ENCODE results near the gene ZNF343. TPM values are rescaled to one million over a fixed set of nuclear protein-coding genes. Genes with fewer than 3 reads are reported as not detected.
A peak's percentile ranks its signal among the peaks of the same experiment; 100 is the strongest.
"Not testable (repeated sequence)": the region's sequence is repeated elsewhere in the genome, so short reads cannot be mapped to it uniquely, and the experiment has no call there.

The ZNF343 gene
- total and polyA plus RNA-seq, 2 of the 4 experiments (the other 2 are of a cell fraction) = 7.8 to 26.2 TPM

- no peak overlapping the region for H3K9ac ChIP-seq (ENCODE audit: low read depth, low read length)
- dilution Hi-C loops (cut with HindIII; ENCODE audit: low sequenced_read_pairs, unreplicated experiment) = no loop called here
- no TSS peak for BruUV-seq (replicated peaks)
Observed at GRCh38 chr20:2527762-2528161, 19.0 kb upstream of the ZNF343 start.

GRCh38 chr20:2526218-2526583, 17.5 kb upstream of the ZNF343 start:
- ATAC-seq (ENCODE audit: low read depth); H3K9me1 ChIP-seq (ENCODE audit: insufficient read depth, low read length); H3K18ac ChIP-seq (ENCODE audit: low read depth, low read length); H3K23ac ChIP-seq (ENCODE audit: low read depth, low read length); H2BK5ac ChIP-seq (ENCODE audit: low read depth, low read length, poor library complexity, severe bottlenecking); H2AFZ ChIP-seq (replicated peaks; ENCODE audit: low read length, poor library complexity); H3K14ac ChIP-seq (replicated peaks; ENCODE audit: low read depth, low read length); H3K36me3 ChIP-seq (ENCODE audit: control insufficient read depth, insufficient read depth, low read length); H4K20me1 ChIP-seq (ENCODE audit: insufficient read depth, low read length); H3K9me3 ChIP-seq (ENCODE audit: control insufficient read depth, insufficient read depth, low read length); H4K91ac ChIP-seq (ENCODE audit: insufficient read depth, low read depth, low read length); CTCF ChIA-PET; BruUV-seq (replicated peaks); H4K5ac ChIP-seq (ENCODE audit: low read depth, low read length); intact Hi-C loops (cut with micrococcal nuclease); H3K4me1 ChIP-seq (ENCODE audit: control insufficient read depth, insufficient read depth, low read length); in situ Hi-C loops (cut with MboI; ENCODE audit: low sequenced_read_pairs); H3K9ac ChIP-seq (ENCODE audit: low read depth, low read length); H2AK5ac ChIP-seq (ENCODE audit: low read depth, low read length); H3K4me3 ChIP-seq (ENCODE audit: insufficient read depth, low read depth, low read length); DNase-seq; H3K27me3 ChIP-seq (ENCODE audit: control insufficient read depth, insufficient read depth, low read length); H2BK15ac ChIP-seq (ENCODE audit: low read depth, low read length); dilution Hi-C loops (cut with HindIII; ENCODE audit: low sequenced_read_pairs, unreplicated experiment); H3K4me2 ChIP-seq (ENCODE audit: low read depth, low read length); H3K56ac ChIP-seq (ENCODE audit: extremely low read depth, insufficient read depth, low read length); H2AK9ac ChIP-seq (replicated peaks; ENCODE audit: low read depth, low read length, poor library complexity); H2BK20ac ChIP-seq (ENCODE audit: low read depth, low read length): not testable (repeated sequence)
- POLR2A ChIA-PET (ENCODE audit: unreplicated experiment) = interaction anchor here (0.6 kb wide), 1 partner anchor 52 kb away, joined by 3 read pairs; no protein-coding TSS in a partner anchor
- H3K4ac ChIP-seq (ENCODE audit: low read depth, low read length) = peak overlapping the region; percentile 40; the same call in 1 of the 2 replicates
- H3K27ac ChIP-seq (ENCODE audit: insufficient read depth, low read length) = peak overlapping the region; percentile 69; the same call in 1 of the 2 replicates
- peaks cover 4 to 10% of the 10 kb centered on the region in 2 experiments; a peak in 3 of 4 replicates for H3K79me1 ChIP-seq (ENCODE audit: low read depth in 1 of 2, low read length in 2 of 2)
- peak overlapping the region in 1 of 2 experiments; percentile 16; a peak in 1 of 4 replicates for H4K8ac ChIP-seq (ENCODE audit: low read depth in 2 of 2, low read length in 2 of 2)
- H2BK120ac ChIP-seq (ENCODE audit: low read depth, low read length) = 0 out of 2 replicates have a peak overlapping the region, but pooled peaks have one; percentile 71
- 100% methylated on average over 2 of the region's 5 CpGs; no CpG with 5 or more reads in 1 of the 2 experiments for WGBS, 2 experiments (ENCODE audit: extremely low coverage in 2 of 2, insufficient read length in 1 of 2)

More at GRCh38 chr20:2527762-2528161, 19.0 kb upstream of the ZNF343 start:
- Histone ChIP-seq H3K27me3 (ENCODE audit: control insufficient read depth, insufficient read depth, low read length) (peaks cover 11% of the 10 kb centered on the region), H3K56ac (ENCODE audit: extremely low read depth, insufficient read depth, low read length) (no peak overlapping the region), H2BK20ac (ENCODE audit: low read depth, low read length) (no peak overlapping the region), H3K79me1 (ENCODE audit: low read depth in 1 of 2, low read length in 2 of 2) (peaks cover 4 to 8% of the 10 kb centered on the region in 2 experiments; a peak in 3 of 4 replicates), H3K36me3 (ENCODE audit: control insufficient read depth, insufficient read depth, low read length) (no peaks in the 10 kb centered on the region), H4K20me1 (ENCODE audit: insufficient read depth, low read length) (no peaks in the 10 kb centered on the region), H3K18ac (ENCODE audit: low read depth, low read length) (no peak overlapping the region), H3K9me1 (ENCODE audit: insufficient read depth, low read length) (peaks cover 5% of the 10 kb centered on the region), H3K27ac (ENCODE audit: insufficient read depth, low read length) (no peak overlapping the region), H2AK5ac (ENCODE audit: low read depth, low read length) (no peak overlapping the region), H2AFZ (replicated peaks; ENCODE audit: low read length, poor library complexity) (no peak overlapping the region), H3K14ac (replicated peaks; ENCODE audit: low read depth, low read length) (no peak overlapping the region), H4K5ac (ENCODE audit: low read depth, low read length) (no peak overlapping the region), H4K8ac (ENCODE audit: low read depth in 2 of 2, low read length in 2 of 2) (no peak overlapping the region), H3K23ac (ENCODE audit: low read depth, low read length) (no peak overlapping the region), H3K4ac (ENCODE audit: low read depth, low read length) (no peak overlapping the region), H3K4me3 (ENCODE audit: insufficient read depth, low read depth, low read length) (no peak overlapping the region), H3K4me2 (ENCODE audit: low read depth, low read length) (no peak overlapping the region), H2BK120ac (ENCODE audit: low read depth, low read length) (no peak overlapping the region), H2BK15ac (ENCODE audit: low read depth, low read length) (no peak overlapping the region), H2AK9ac (replicated peaks; ENCODE audit: low read depth, low read length, poor library complexity) (no peak overlapping the region), H2BK5ac (ENCODE audit: low read depth, low read length, poor library complexity, severe bottlenecking) (no peak overlapping the region), H3K9me3 (ENCODE audit: control insufficient read depth, insufficient read depth, low read length) (no peaks in the 10 kb centered on the region), H3K4me1 (ENCODE audit: control insufficient read depth, insufficient read depth, low read length) (peaks cover 3% of the 10 kb centered on the region; the same call in 1 of the 2 replicates), H4K91ac (ENCODE audit: insufficient read depth, low read depth, low read length) (no peak overlapping the region)
- WGBS, 2 experiments (ENCODE audit: extremely low coverage in 2 of 2, insufficient read length in 1 of 2) = 70% methylated on average over 2 of the region's 6 CpGs; no CpG with 5 or more reads in 1 of the 2 experiments
- in situ Hi-C loops (cut with MboI; ENCODE audit: low sequenced_read_pairs) (no loop called here), intact Hi-C loops (cut with micrococcal nuclease) (no loop called here)
- no peak for ATAC-seq (ENCODE audit: low read depth)
- ChIA-PET POLR2A (ENCODE audit: unreplicated experiment) (no interaction called here), CTCF (no interaction called here)
- TF ChIP-seq CHD1 (IDR thresholded peaks at IDR 0.05; ENCODE audit: low read depth, low read length) (no peak), FOS (IDR thresholded peaks at IDR 0.05; ENCODE audit: low read depth, low read length) (no peak)
- DNase-seq = no peak

Data from IMR-90 (cell line).